H1 (cell line): ENCODE results near the gene SMARCA5. TPM values are rescaled to one million over a fixed set of nuclear protein-coding genes. Genes with fewer than 3 reads are reported as not detected.
A peak's percentile ranks its signal among the peaks of the same experiment; 100 is the strongest.

ENCODE experiments used
- CTCF ChIA-PET: fragments of 300-600 bp; sonication (Branson Sonifier 250); formaldehyde crosslinking; loops from one replicate; lab custom pipeline; 2021; ENCODE audit not compliant: partially characterized antibody; lab: Charles Lee
- POLR2A ChIA-PET: fragments of 300-600 bp; sonication (Branson Sonifier 250); formaldehyde crosslinking; loops from one replicate; lab custom pipeline; 2021; ENCODE audit warnings: inconsistent platforms; ENCODE audit not compliant: partially characterized antibody; lab: Charles Lee
- DNase-seq, 2 experiments: peaks; one replicate each; pipeline versions ENCODE4 v3.0.0 to v3.0.0-alpha.2; 2010 to 2022; ENCODE audit warnings: low spot score in 2 of 2, low read depth in 1 of 2, mixed read lengths in 1 of 2
- FAIRE-seq: peaks from 2 replicates; lab custom pipeline; 2011; peaks lifted over from hg19 to GRCh38; lab: Jason Lieb, UNC
- H2AFZ ChIP-seq: 2 replicates; pipeline ENCODE4 v1.8.1; 2012; ENCODE audit warnings: low read length, inconsistent platforms
- H2AK5ac ChIP-seq: 2 replicates; pipeline ENCODE4 v1.6.1; 2013; ENCODE audit warnings: low read depth, low read length
- H2BK120ac ChIP-seq: replicated peaks from 2 replicates; pipeline ENCODE3; 2013; ENCODE audit warnings: low read depth, low read length, inconsistent platforms
- H2BK12ac ChIP-seq: 2 replicates; pipeline ENCODE4 v1.6.1; 2013; ENCODE audit warnings: low read depth, low read length
- H2BK15ac ChIP-seq: 2 replicates; pipeline ENCODE4 v1.6.1; 2013; ENCODE audit warnings: low read length
- H2BK20ac ChIP-seq: 2 replicates; pipeline ENCODE4 v1.6.1; 2013; ENCODE audit warnings: low read length
- H2BK5ac ChIP-seq: 2 replicates; pipeline ENCODE4 v1.6.1; 2013; ENCODE audit warnings: low read depth, low read length
- H3K14ac ChIP-seq: 2 replicates; pipeline ENCODE4 v1.6.1; 2013; ENCODE audit warnings: inconsistent platforms; ENCODE audit not compliant: insufficient read length
- H3K18ac ChIP-seq: 2 replicates; pipeline ENCODE4 v1.6.1; 2013; ENCODE audit warnings: low read length; ENCODE audit errors: extremely low read depth
- H3K23ac ChIP-seq: 2 replicates; pipeline ENCODE4 v1.6.1; 2013; ENCODE audit warnings: inconsistent platforms; ENCODE audit not compliant: insufficient read length
- H3K23me2 ChIP-seq: 2 replicates; pipeline ENCODE4 v1.6.1; 2013; ENCODE audit warnings: low read depth, low read length
- H3K27ac ChIP-seq: 2 replicates; pipeline ENCODE4 v1.6.1; 2011; ENCODE audit warnings: low read depth, low read length, inconsistent platforms
- H3K27me3 ChIP-seq, 4 experiments: replicated peaks in 1 of 4; 1 replicate in 1 of 4; 2 replicates in 3 of 4; pipeline versions ENCODE4 v1.6.1 to v1.8.1; 2011 to 2013; ENCODE audit warnings: low read length in 3 of 4, mild to moderate bottlenecking in 3 of 4, inconsistent platforms in 2 of 4, mixed read lengths in 2 of 4, moderate library complexity in 1 of 4; ENCODE audit not compliant: control insufficient read depth in 3 of 4, insufficient read depth in 3 of 4; ENCODE audit errors: extremely low read depth in 1 of 4
- H3K36me3 ChIP-seq, 4 experiments: 2 replicates each; pipeline versions ENCODE4 v1.6.1 to v1.8.1; 2011 to 2013; ENCODE audit warnings: mild to moderate bottlenecking in 4 of 4, low read length in 3 of 4, moderate library complexity in 2 of 4, control low read depth in 1 of 4, inconsistent platforms in 1 of 4; ENCODE audit not compliant: insufficient read depth in 4 of 4, control insufficient read depth in 2 of 4
- H3K4ac ChIP-seq: replicated peaks from 2 replicates; pipeline ENCODE3; 2013; ENCODE audit warnings: low read length, low read depth, mixed read lengths, inconsistent platforms; ENCODE audit not compliant: insufficient read length
- H3K4me1 ChIP-seq, 4 experiments: replicated peaks in 1 of 4; 1 replicate in 1 of 4; 2 replicates in 3 of 4; pipeline versions ENCODE4 v1.6.1 to v1.8.1; 2011 to 2013; ENCODE audit warnings: low read length in 3 of 4, inconsistent platforms in 2 of 4, mixed read lengths in 1 of 4; ENCODE audit not compliant: insufficient read depth in 4 of 4, control insufficient read depth in 3 of 4
- H3K4me2 ChIP-seq, 2 experiments: 2 replicates each; pipeline versions ENCODE4 v1.6.1 to v1.8.1; 2011 to 2013; ENCODE audit warnings: low read depth in 2 of 2, low read length in 2 of 2, control low read depth in 1 of 2, inconsistent platforms in 1 of 2, mild to moderate bottlenecking in 1 of 2; ENCODE audit not compliant: insufficient read depth in 1 of 2
- H3K4me3 ChIP-seq, 4 experiments: fragments of 200-600, 300-600 bp in 1 of 4; sonication (generic), shearing (Covaris generic), sonication (Bioruptor Twin) in 1 of 4; 2 replicates each; pipeline versions ENCODE4 v1.5.1 to v1.8.1; 2011 to 2016; ENCODE audit warnings: low read length in 4 of 4, low read depth in 3 of 4, control low read depth in 2 of 4, inconsistent platforms in 2 of 4, mild to moderate bottlenecking in 2 of 4, mixed read lengths in 1 of 4, moderate library complexity in 1 of 4; ENCODE audit not compliant: insufficient read depth in 2 of 4; ENCODE audit errors: extremely low read depth in 1 of 4
- H3K56ac ChIP-seq: replicated peaks from 2 replicates; pipeline ENCODE3; 2013; ENCODE audit warnings: low read depth, mild to moderate bottlenecking, mixed read lengths, low read length, inconsistent platforms; ENCODE audit not compliant: insufficient read length
- H3K79me1 ChIP-seq: 2 replicates; pipeline ENCODE4 v1.6.1; 2013; ENCODE audit warnings: low read depth, low read length, control low read depth
- H3K79me2 ChIP-seq, 2 experiments: 2 replicates each; pipeline versions ENCODE4 v1.6.1 to v1.8.1; 2012 to 2013; ENCODE audit warnings: low read length in 2 of 2, mild to moderate bottlenecking in 2 of 2, inconsistent platforms in 1 of 2; ENCODE audit not compliant: insufficient read depth in 2 of 2, control insufficient read depth in 1 of 2
- H3K9ac ChIP-seq, 4 experiments: replicated peaks in 1 of 4; 1 replicate in 1 of 4; 2 replicates in 3 of 4; pipeline versions ENCODE4 v1.6.1 to v1.8.1; 2011 to 2013; ENCODE audit warnings: low read depth in 3 of 4, low read length in 3 of 4, control low read depth in 2 of 4, mild to moderate bottlenecking in 2 of 4, moderate library complexity in 2 of 4, inconsistent platforms in 1 of 4; ENCODE audit errors: extremely low read depth in 1 of 4
- H3K9me3 ChIP-seq, 2 experiments: 2 replicates each; pipeline versions ENCODE4 v1.6.1 to v1.8.1; 2012 to 2013; ENCODE audit warnings: mild to moderate bottlenecking in 2 of 2, moderate library complexity in 2 of 2, control low read depth in 1 of 2, inconsistent platforms in 1 of 2, low read depth in 1 of 2, low read length in 1 of 2, mixed read lengths in 1 of 2; ENCODE audit not compliant: insufficient read depth in 2 of 2
- H4K20me1 ChIP-seq, 2 experiments: replicated peaks in 1 of 2; 2 replicates each; pipeline versions ENCODE3 to v1.8.1; 2011 to 2013; ENCODE audit warnings: inconsistent platforms in 2 of 2, low read length in 2 of 2, mild to moderate bottlenecking in 1 of 2; ENCODE audit not compliant: insufficient read depth in 2 of 2, control insufficient read depth in 1 of 2
- H4K5ac ChIP-seq: 2 replicates; pipeline ENCODE4 v1.6.1; 2013; ENCODE audit warnings: low read length, low read depth, mixed read lengths, inconsistent platforms; ENCODE audit not compliant: insufficient read length
- H4K8ac ChIP-seq: 2 replicates; pipeline ENCODE4 v1.8.0; 2013; ENCODE audit warnings: mild to moderate bottlenecking, moderate library complexity, low read length, inconsistent platforms; ENCODE audit not compliant: insufficient read depth; ENCODE audit errors: extremely low read depth
- H4K91ac ChIP-seq: replicated peaks from 2 replicates; pipeline ENCODE3; 2013; ENCODE audit warnings: low read length, mixed read lengths, inconsistent platforms; ENCODE audit not compliant: insufficient read length
- BACH1 ChIP-seq: IDR thresholded peaks from 2 replicates; pipeline ENCODE4 v1.6.1; 2012; ENCODE audit warnings: low read length, improper control_type of control experiment
- BCL11A ChIP-seq, 2 experiments: IDR thresholded peaks; one replicate each; pipeline ENCODE4 v1.6.1; 2011; ENCODE audit warnings: low read depth in 2 of 2, low read length in 2 of 2, mild to moderate bottlenecking in 2 of 2
- CTCF ChIP-seq, 3 experiments: IDR thresholded peaks; 1 replicate in 2 of 3; 2 replicates in 1 of 3; pipeline versions ENCODE4 v1.5.1 to v1.6.1; 2011; ENCODE audit warnings: low read length in 3 of 3, mild to moderate bottlenecking in 3 of 3, inconsistent platforms in 2 of 3, low read depth in 1 of 3, moderate library complexity in 1 of 3; ENCODE audit not compliant: insufficient read depth in 1 of 3; ENCODE audit errors: control extremely low read depth in 1 of 3
- WGBS, 2 experiments: shearing (Covaris generic) in 1 of 2; methylation state at CpG; one replicate each; pipeline versions ENCODE4 v1.1.6 to v1.1.7; 2013 to 2015; ENCODE audit warnings: low lambda C conversion rate in 2 of 2, mixed read lengths in 2 of 2, inconsistent platforms in 1 of 2, low coverage in 1 of 2, missing lambda C conversion rate in 1 of 2; ENCODE audit not compliant: insufficient replicate concordance in 2 of 2, insufficient coverage in 1 of 2, insufficient read length in 1 of 2; ENCODE audit errors: extremely low coverage in 1 of 2, missing lambda C conversion rate in 1 of 2; 5-methylcytosine and 5-hydroxymethylcytosine counted together
- polyA plus RNA-seq, 7 experiments: library from polyadenylated mRNA; depleted of rRNA in 3 of 7; stranded (reverse) in 5 of 7; unstranded in 2 of 7; fragments of >200 nt in 5 of 7; fragments of 200-250 nt in 2 of 7; gene quantifications; 1 replicate in 5 of 7; 2 replicates in 1 of 7; 4 replicates in 1 of 7; pipeline versions ENCODE4 v1.2.1 to v1.2.3, GENCODE V29; 2011 to 2013; ENCODE audit warnings: missing spikeins in 2 of 7, mixed read lengths in 2 of 7
- total RNA-seq: library from RNA; stranded (reverse); fragmentation: NEBNext Ultra II Directional; extraction: Animal tissue kit (Norgen Biotek cat#: 25700); gene quantifications from 2 replicates; pipeline ENCODE4 v1.2.1, GENCODE V29; 2021

SMARCA5 gene
- total and polyA plus RNA-seq, 2 of the 8 experiments (the other 6 are each of a cell fraction or from before 2014, with no cell fraction given), result 13.9 to 112 TPM

GRCh38 chr4:143531380-143531779 is 17.9 kb downstream of the SMARCA5 start:
- no peak overlapping the region for H3K18ac ChIP-seq
- TF ChIP-seq BACH1 (no peak), BCL11A (IDR thresholded peaks at IDR 0.05; ENCODE audit: low read depth in 2 of 2, low read length in 2 of 2) (no peak), CTCF (IDR thresholded peaks at IDR 0.05; ENCODE audit: control extremely low read depth in 1 of 3, insufficient read depth in 1 of 3, low read depth in 1 of 3, low read length in 3 of 3) (peak in 1 of 3 experiments; percentile 14; a peak in 2 of 4 replicates)
- H3K4me3 ChIP-seq, result no peak overlapping the region
- H3K23ac ChIP-seq, result no peak overlapping the region
- H2BK15ac ChIP-seq, result no peak overlapping the region
- FAIRE-seq (no peak), DNase-seq (no peak)
- H3K36me3 ChIP-seq, result peaks cover 28 to 93% (median 63%) of the 10 kb centered on the region in 4 experiments
- no peak overlapping the region for H3K4ac ChIP-seq
- no peak overlapping the region for H2AFZ ChIP-seq
- H2BK5ac ChIP-seq, result no peak overlapping the region
- no peak overlapping the region for H3K4me2 ChIP-seq
- ChIA-PET CTCF (interaction anchor here (0.7 to 1.8 kb wide), 12 partner anchors 8 to 237 kb away, joined by 3 to 5 read pairs (median 3); no protein-coding TSS in a partner anchor), POLR2A (interaction anchor here (1.0 kb wide), 1 partner anchor 21 kb away, joined by 3 read pairs; no protein-coding TSS in a partner anchor)
- H3K56ac ChIP-seq, result no peak overlapping the region
- no peaks in the 10 kb centered on the region for H3K79me1 ChIP-seq
- no peak overlapping the region for H2BK20ac ChIP-seq
- H3K27ac ChIP-seq, result no peak overlapping the region
- no peak overlapping the region for H2BK120ac ChIP-seq
- H3K79me2 ChIP-seq, result peaks cover 0 to 22% of the 10 kb centered on the region in 2 experiments; a peak in 2 of 4 replicates
- H4K8ac ChIP-seq, result no peak overlapping the region
- no peaks in the 10 kb centered on the region for H3K9me3 ChIP-seq
- H4K5ac ChIP-seq, result no peak overlapping the region
- H3K4me1 ChIP-seq, result no peaks in the 10 kb centered on the region
- H3K27me3 ChIP-seq, result no peaks in the 10 kb centered on the region
- WGBS, 2 experiments, result 92% methylated on average over 1 of the region's 1 CpG; no CpG with 5 or more reads in 1 of the 2 experiments
- H3K14ac ChIP-seq, result no peak overlapping the region
- no peak overlapping the region for H4K91ac ChIP-seq
- H4K20me1 ChIP-seq, result peaks cover 0 to 1% of the 10 kb centered on the region in 2 experiments
- no peak overlapping the region for H2AK5ac ChIP-seq
- H3K9ac ChIP-seq, result no peak overlapping the region
- H3K23me2 ChIP-seq, result no peaks in the 10 kb centered on the region
- H2BK12ac ChIP-seq, result no peak overlapping the region
